K562 (cell line): ENCODE measurements around the gene SLC25A45. TPM values are rescaled to one million over a fixed set of nuclear protein-coding genes. Genes with fewer than 3 reads are reported as not detected.

Experiments
- ATF3 ChIP-seq, 2 experiments: fragments of 450-650 bp in 1 of 2; sonication (generic) in 1 of 2; formaldehyde crosslinking in 1 of 2; IDR thresholded peaks in 1 of 2; conservative IDR thresholded peaks in 1 of 2; 2 replicates each; pipeline versions ENCODE4 v1.6.1 to v1.8.1; 2016 to 2023; ENCODE audit warnings: mild to moderate bottlenecking in 2 of 2, moderate library complexity in 2 of 2, inconsistent platforms in 1 of 2, missing genetic modification reagents in 1 of 2
- C11orf30 ChIP-seq: fragments of 450-650 bp; IDR thresholded peaks from 2 replicates; pipeline ENCODE4 v1.6.1; 2016; ENCODE audit warnings: low read depth, mild to moderate bottlenecking
- ETS2 ChIP-seq: IDR thresholded peaks from 2 replicates; pipeline ENCODE4 v1.6.1; 2016; ENCODE audit warnings: borderline replicate concordance, missing genetic modification characterization, mild to moderate bottlenecking, moderate library complexity, missing compliant biosample characterization; ENCODE audit not compliant: poor library complexity, severe bottlenecking
- ETV5 ChIP-seq: sonication (generic); formaldehyde crosslinking; IDR thresholded peaks from 2 replicates; pipeline ENCODE4 v1.4.0; 2020; ENCODE audit warnings: low read depth, mild to moderate bottlenecking, missing genetic modification reagents
- EZH2 ChIP-seq: IDR thresholded peaks from 2 replicates; pipeline ENCODE4 v1.6.1; 2012; ENCODE audit warnings: low read depth, mild to moderate bottlenecking, inconsistent platforms, low read length, borderline replicate concordance
- FOSL1 ChIP-seq: fragments of 200-800 bp; sonication (Bioruptor generic); conservative IDR thresholded peaks from 2 replicates; pipeline ENCODE4 v1.6.1; 2016; ENCODE audit warnings: missing genetic modification characterization, missing compliant biosample characterization
- MED1 ChIP-seq: sonication (generic); formaldehyde crosslinking; IDR thresholded peaks from 2 replicates; pipeline ENCODE4 v1.8.1; 2023; ENCODE audit warnings: missing genetic modification reagents, borderline replicate concordance
- NKRF ChIP-seq: fragments of 450-650 bp; IDR thresholded peaks from 2 replicates; pipeline ENCODE4 v1.6.1; 2016; ENCODE audit warnings: borderline replicate concordance
- PURB ChIP-seq: sonication (generic); formaldehyde crosslinking; IDR thresholded peaks from 2 replicates; pipeline ENCODE4 v1.9.0; 2021; ENCODE audit warnings: low read depth, mild to moderate bottlenecking, missing genetic modification reagents
- TAF15 ChIP-seq: fragments of 200-400 bp; formaldehyde crosslinking; IDR thresholded peaks from 2 replicates; pipeline ENCODE4 v1.6.1; 2017; ENCODE audit warnings: mild to moderate bottlenecking, low read depth, low read length, moderate library complexity
- TFAM ChIP-seq: fragments of 250-450 bp; sonication (Bioruptor Pico); conservative IDR thresholded peaks from 2 replicates; pipeline ENCODE4 v1.5.0; 2021; ENCODE audit warnings: mild to moderate bottlenecking, moderate library complexity
- ZBTB26 ChIP-seq: fragments of 450-650 bp; formaldehyde crosslinking; IDR thresholded peaks from 2 replicates; pipeline ENCODE4 v1.4.0; 2022; ENCODE audit warnings: missing genetic modification characterization
- polyA plus RNA-seq, 8 experiments: library from polyadenylated mRNA; depleted of rRNA in 4 of 8; stranded (reverse) in 5 of 8; unstranded in 3 of 8; fragments of >200 nt; fragmentation: Nextera tagmentation in 2 of 8; fragmentation: Illumina TruSeq in 1 of 8; extraction: Ambion mirVana in 2 of 8; extraction: Trizol in 1 of 8; gene quantifications; 2 replicates each; pipeline versions ENCODE4 v1.2.1 to v1.2.3, GENCODE V29; 2011 to 2014; ENCODE audit warnings: inconsistent platforms in 1 of 8, missing spikeins in 1 of 8
- total RNA-seq, 7 experiments: library from RNA; depleted of rRNA in 6 of 7; stranded (reverse); fragments of >200 nt in 6 of 7; fragmentation: Illumina TruSeq in 2 of 7; extraction: Trizol in 2 of 7; gene quantifications; 2 replicates each; pipeline versions ENCODE4 v1.2.1 to v1.2.3, GENCODE V29; 2011 to 2021; ENCODE audit warnings: low replicate concordance in 1 of 7
- TF ChIP-seq, protein P1 (sequence below), 2 experiments: fragments of 450-650 bp; IDR thresholded peaks; 2 replicates each; pipeline ENCODE4 v1.6.1; 2016; ENCODE audit warnings: mild to moderate bottlenecking in 2 of 2, borderline replicate concordance in 1 of 2, low read depth in 1 of 2, moderate library complexity in 1 of 2

The SLC25A45 gene
- total and polyA plus RNA-seq, 9 of the 15 experiments (the other 6 are each of a cell fraction or from before 2014, with no cell fraction given) = 0.15 to 2.3 (median 0.68) TPM

GRCh38 chr11:65386307-65387140 lies 4.1 kb upstream of the SLC25A45 start, which contains the start of gene FRMD8 (continued):
- no peak for TF ChIP-seq ATF3 (IDR thresholded peaks at IDR 0.05)
- no peak for TF ChIP-seq ATF3 (CRISPR knock-in tag; conservative IDR thresholded peaks at IDR 0.05)
- peak; percentile 80; the same call in 1 of the 2 replicates for TF ChIP-seq NKRF
- no peak for TF ChIP-seq TAF15
- no peak for TF ChIP-seq C11orf30
- no peak for TF ChIP-seq ZBTB26 (CRISPR knock-in tag)
- TF ChIP-seq TFAM (CRISPR knock-in tag) = no peak
- TF ChIP-seq EZH2 = no peak
- no peak for TF ChIP-seq FOSL1 (tag)
- 0 out of 2 replicates have a peak, but pooled peaks have one; percentile 63 for TF ChIP-seq ETV5 (CRISPR knock-in tag)
- TF ChIP-seq MED1 (CRISPR knock-in tag) = no peak
- no peak for TF ChIP-seq ETS2 (tag)
- TF ChIP-seq, protein P1, sequence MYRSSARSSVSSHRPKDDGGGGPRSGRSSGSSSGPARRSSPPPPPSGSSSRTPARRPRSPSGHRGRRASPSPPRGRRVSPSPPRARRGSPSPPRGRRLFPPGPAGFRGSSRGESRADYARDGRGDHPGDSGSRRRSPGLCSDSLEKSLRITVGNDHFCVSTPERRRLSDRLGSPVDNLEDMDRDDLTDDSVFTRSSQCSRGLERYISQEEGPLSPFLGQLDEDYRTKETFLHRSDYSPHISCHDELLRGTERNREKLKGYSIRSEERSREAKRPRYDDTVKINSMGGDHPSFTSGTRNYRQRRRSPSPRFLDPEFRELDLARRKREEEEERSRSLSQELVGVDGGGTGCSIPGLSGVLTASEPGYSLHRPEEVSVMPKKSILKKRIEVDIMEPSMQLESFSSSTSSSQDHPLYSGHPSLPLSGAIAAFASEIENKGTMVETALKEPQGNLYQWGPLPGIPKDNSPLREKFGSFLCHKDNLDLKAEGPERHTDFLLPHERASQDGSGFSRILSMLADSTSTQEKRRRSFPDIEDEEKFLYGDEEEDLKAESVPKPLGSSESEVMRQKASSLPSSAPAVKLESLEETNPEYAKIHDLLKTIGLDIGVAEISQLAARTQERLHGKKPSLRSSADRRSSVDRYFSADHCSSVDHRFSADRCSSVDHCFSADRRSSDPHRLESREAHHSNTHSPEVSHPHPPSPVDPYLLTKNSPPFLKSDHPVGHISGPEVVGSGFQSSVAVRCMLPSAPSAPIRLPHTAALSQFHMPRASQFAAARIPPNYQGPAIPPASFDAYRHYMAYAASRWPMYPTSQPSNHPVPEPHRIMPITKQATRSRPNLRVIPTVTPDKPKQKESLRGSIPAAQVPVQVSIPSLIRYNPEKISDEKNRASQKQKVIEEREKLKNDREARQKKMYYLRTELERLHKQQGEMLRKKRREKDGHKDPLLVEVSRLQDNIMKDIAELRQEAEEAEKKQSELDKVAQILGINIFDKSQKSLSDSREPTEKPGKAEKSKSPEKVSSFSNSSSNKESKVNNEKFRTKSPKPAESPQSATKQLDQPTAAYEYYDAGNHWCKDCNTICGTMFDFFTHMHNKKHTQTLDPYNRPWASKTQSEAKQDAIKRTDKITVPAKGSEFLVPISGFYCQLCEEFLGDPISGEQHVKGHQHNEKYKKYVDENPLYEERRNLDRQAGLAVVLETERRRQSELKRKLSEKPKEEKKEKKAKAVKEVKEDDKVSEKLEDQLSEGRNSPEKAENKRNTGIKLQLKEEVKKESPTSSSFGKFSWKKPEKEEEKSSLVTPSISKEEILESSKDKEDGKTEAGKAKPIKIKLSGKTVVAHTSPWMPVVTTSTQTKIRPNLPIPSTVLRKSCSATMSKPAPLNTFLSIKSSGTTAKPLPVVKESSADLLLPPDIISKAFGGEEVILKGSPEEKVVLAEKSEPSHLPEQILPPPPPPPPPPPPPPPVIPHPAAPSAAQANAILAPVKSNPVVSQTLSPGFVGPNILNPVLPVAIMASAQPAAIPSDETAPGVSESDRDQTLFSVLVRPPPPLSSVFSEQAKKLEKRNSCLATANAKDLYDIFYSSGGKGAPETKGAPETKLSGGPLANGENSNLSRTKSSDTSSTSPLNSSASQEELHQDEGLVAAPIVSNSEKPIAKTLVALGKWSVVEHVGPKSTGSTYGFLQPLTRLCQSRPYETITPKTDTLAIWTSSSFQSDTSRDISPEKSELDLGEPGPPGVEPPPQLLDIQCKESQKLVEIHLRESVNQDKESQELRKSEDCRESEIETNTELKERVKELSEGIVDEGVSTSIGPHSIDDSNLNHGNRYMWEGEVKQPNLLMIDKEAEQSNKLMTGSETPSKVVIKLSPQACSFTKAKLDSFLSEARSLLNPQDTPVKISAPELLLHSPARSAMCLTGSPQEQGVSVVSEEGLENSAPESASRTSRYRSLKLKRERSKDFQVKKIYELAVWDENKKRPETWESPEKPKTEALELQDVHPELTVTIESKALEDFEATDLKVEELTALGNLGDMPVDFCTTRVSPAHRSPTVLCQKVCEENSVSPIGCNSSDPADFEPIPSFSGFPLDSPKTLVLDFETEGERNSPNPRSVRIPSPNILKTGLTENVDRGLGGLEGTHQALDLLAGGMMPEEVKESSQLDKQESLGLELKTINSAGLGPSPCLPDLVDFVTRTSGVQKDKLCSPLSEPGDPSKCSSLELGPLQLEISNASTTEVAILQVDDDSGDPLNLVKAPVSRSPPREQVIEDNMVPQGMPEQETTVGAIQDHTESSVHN (IDR thresholded peaks at IDR 0.05; ENCODE audit: borderline replicate concordance in 1 of 2, low read depth in 1 of 2) = no peak
- no peak for TF ChIP-seq PURB (CRISPR knock-in tag)
